ENCODE results near the gene ACSM6.
A peak's percentile ranks its signal among the peaks of the same experiment; 100 is the strongest.
"Not testable (repeated sequence)": the region's sequence is repeated elsewhere in the genome, so short reads cannot be mapped to it uniquely, and the experiment has no call there.

The ACSM6 gene

GRCh38 chr10:95217476-95217875, 23.4 kb downstream of the ACSM6 start:
- no peak for DNase-seq (ENCODE audit: low read depth)

GRCh38 chr10:95220539-95220938, 26.5 kb downstream of the ACSM6 start:
- DNase-seq (ENCODE audit: low read depth), result no peak

- no peak for DNase-seq (ENCODE audit: low read depth)
These were observed 27.1 kb downstream of the ACSM6 start for GRCh38 chr10:95221124-95221523.

GRCh38 chr10:95225136-95225535, 31.1 kb downstream of the ACSM6 start:
- DNase-seq (ENCODE audit: low read depth), result no peak

- not testable (repeated sequence) for DNase-seq (ENCODE audit: low read depth)
These were observed 35.1 kb downstream of the ACSM6 start for GRCh38 chr10:95228934-95229723.

GRCh38 chr10:95229724-95230627, 35.9 kb downstream of the ACSM6 start:
- DNase-seq (ENCODE audit: low read depth), result peak; percentile 79

GRCh38 chr10:95230677-95231586, 36.9 kb downstream of the ACSM6 start:
- DNase-seq (ENCODE audit: low read depth), result not testable (repeated sequence)

GRCh38 chr10:95233377-95234034, 39.5 kb downstream of the ACSM6 start:
- no peak for DNase-seq (ENCODE audit: low read depth)

GRCh38 chr10:95234951-95235350, 40.9 kb downstream of the ACSM6 start:
- DNase-seq (ENCODE audit: low read depth), result no peak

- DNase-seq (ENCODE audit: low read depth), result no peak
These were observed 41.6 kb downstream of the ACSM6 start for GRCh38 chr10:95235676-95236067.

GRCh38 chr10:95236068-95236903, 42.2 kb downstream of the ACSM6 start:
- no peak for DNase-seq (ENCODE audit: low read depth)

- no peak for DNase-seq (ENCODE audit: low read depth)
These were observed 43.5 kb downstream of the ACSM6 start for GRCh38 chr10:95237376-95238170.

GRCh38 chr10:95240096-95240495, 46.1 kb downstream of the ACSM6 start:
- not testable (repeated sequence) for DNase-seq (ENCODE audit: low read depth)

- DNase-seq (ENCODE audit: low read depth), result no peak
These were observed 46.8 kb downstream of the ACSM6 start for GRCh38 chr10:95240811-95241210.

- DNase-seq (ENCODE audit: low read depth), result no peak
These were observed 47.5 kb downstream of the ACSM6 start for GRCh38 chr10:95241533-95241932.

- DNase-seq (ENCODE audit: low read depth), result peak; percentile 52
These were observed 48.7 kb downstream of the ACSM6 start for GRCh38 chr10:95242581-95243317.

- no peak for DNase-seq (ENCODE audit: low read depth)
These were observed 49.2 kb downstream of the ACSM6 start for GRCh38 chr10:95243318-95243617.

- DNase-seq (ENCODE audit: low read depth), result no peak
These were observed 50.1 kb downstream of the ACSM6 start for GRCh38 chr10:95244152-95244551.

- DNase-seq (ENCODE audit: low read depth), result no peak
These were observed 51.5 kb downstream of the ACSM6 start for GRCh38 chr10:95245425-95246055.
